Glomerular visceral epithelial cell (primary cell): ENCODE data around the gene STAT1.
A peak's percentile ranks its signal among the peaks of the same experiment; 100 is the strongest.

Source experiments
- DNase-seq: peaks from one replicate; pipeline ENCODE4 v3.0.0-alpha.2; 2016; ENCODE audit errors: extremely low spot score

The STAT1 gene

DNA sequence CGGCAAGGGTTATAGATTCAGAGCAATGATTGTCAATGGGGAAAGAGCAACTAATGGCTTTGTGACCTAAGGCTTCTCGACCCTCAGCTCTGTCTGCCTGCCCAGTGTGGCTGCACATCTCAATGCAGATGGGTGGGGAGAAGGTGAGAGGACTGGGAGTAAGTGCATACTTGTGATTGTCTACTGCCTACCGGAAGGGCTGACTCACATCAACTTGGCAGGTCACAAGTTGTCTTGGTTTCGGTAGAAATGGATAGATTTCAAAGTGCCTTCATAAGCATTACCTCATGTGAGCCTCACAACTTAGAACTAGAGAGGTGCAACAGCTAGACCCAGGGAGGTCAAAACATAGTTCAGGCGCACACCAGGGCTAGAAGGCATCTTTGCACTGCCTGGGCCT is 29.4 kb downstream of the STAT1 start:
- peak; percentile 70 for DNase-seq

DNA sequence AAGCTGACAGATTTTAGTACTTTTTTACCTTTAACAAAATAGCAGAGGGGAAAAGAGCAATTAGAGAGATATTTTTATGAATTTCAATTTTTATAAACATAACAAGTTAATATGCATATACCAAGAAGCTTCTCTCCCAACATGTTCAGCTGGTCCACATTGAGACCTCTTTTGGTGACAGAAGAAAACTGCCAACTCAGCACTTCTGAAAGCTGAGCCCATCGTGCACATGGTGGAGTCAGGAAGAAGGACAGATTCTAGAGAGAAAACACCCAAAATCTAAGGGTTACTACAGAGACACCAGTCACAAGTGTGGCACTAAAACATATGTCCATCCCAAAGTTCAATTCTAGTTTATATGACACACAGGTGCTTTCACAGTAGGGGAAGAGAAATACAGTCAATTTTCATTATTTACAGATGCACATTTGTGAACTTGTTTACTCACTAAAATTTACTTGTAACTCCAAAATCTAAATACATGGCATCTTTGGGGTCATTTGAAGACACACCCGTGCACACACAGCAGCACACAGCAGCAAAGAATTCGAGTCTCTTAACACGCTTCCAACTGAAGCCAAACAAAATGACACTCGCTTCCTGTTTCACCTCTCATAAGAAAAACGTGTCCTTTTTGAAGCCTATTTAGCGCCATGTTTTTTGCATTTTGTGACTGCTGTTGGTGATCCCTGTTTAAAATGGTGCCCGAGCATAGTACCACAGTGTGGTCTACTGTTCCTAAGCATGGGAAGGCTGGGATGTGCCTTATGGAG is 31.5 kb downstream of the STAT1 start:
- no peak for DNase-seq

DNA sequence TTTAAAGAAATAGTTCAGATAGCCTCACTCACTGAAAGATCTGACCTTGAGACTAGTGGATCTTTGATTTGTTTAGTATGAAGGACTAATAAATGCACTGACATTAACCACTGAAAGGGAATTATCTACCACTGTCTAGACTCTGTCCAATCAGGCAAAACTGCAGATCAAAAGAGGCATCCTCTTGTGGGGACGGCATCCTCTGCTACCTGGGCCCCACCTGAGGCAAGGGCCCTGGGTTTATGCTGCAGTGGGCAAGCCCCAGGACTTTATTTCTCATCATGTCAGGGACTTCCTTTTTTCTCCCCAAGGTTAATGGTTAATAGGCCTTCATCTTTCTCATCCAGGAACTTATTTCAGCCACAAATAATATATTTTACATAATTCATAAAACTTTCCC is 32.2 kb downstream of the STAT1 start:
- no peak for DNase-seq

- no peak for DNase-seq
Observed at GRCh38 chr2:190981333-190981732, 32.6 kb downstream of the STAT1 start.

DNA sequence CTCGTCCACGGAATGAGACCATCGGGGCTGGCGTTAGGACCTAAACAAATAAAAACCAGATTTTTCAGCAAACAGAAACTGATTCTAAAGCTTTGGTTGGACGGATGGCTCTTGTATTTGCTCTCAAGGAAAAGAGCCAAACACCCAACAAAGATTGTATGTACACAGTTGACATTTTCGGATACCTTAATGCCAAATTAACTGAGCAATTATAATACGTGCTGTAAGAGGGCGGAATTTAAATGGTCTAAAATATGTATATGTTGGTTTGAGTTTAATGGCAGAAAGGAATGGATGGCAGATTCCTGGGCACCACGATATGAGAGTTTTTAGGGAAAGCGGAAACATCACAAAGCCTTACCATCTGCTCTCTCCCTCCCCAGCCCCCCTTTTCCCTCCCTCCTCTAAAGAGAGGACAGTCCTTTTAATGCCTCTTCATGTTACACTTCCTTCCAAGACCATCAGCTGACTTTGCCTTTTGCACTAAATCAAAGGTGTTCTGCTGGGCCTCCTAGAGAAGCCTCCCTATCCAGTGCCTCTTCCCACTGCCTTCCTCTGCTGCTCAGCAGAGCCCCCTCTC is 33.3 kb downstream of the STAT1 start:
- no peak for DNase-seq

GRCh38 chr2:190979906-190980629 is 33.9 kb downstream of the STAT1 start:
- DNase-seq = no peak

DNA sequence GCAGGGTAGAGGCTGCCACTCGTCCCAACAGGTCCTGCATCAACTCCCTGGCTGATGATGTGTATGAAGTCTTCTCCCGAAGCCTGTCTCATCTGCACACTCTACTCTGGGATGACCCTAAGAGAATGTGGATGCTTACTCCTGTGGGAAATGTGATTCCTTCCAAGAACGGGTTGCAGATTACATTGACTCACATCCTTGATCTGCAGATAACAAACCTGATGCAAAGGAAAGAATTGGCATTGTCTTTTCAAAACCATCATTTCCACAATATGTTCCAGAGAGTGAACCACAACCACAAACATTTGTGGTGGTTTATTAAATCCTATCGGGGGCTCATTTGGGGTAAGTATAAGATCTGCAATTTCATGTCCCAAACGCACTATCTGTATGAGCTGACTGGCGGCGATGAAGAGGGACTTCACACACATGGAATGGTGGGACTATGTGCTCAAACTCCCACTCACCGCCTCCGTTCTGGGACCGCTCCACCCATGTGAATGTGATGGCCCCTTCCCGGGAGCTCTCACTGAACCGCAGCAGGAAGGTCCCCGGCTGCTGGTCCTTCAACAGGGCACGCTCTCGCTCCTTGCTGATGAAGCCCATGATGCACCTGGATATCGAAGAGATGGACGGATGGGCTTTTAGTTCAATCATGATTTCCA is 35.5 kb downstream of the STAT1 start:
- DNase-seq = no peak

DNA sequence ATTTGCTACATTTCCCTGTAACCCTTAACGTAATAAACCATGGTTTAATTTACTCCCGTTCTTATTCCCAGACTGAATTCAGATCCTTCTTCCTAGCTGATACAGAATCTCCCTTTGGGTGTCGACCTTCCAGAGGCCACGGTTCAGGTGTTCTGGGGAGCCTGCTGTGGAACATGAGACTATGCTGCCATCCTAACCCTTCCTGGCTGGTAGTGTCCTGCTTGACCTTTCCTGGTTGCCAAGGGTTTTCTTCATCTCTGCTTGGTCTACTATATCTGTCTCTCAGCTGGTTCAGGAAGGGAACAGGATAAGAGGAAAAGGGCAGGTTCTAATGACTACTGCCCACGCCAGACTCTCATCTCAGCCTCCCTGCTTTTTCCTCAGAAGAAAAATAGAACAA is 36.5 kb downstream of the STAT1 start:
- DNase-seq = no peak

DNA sequence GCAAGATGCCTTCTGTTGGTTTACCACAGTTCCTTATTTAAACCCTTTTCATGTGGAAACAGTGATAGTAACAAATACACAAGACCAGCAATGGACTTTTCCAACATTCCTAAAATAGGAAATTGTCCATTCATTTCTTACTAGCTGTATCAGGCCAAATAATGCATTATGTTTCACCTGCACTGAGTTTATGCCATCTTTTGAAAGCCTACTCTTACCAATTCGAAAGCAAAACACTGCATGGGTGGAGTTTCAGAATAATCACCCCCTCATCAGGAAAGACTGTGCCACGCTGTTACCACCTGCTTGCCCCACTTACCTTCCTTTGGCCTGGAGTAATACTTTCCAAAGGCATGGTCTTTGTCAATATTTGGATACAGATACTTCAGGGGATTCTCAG is 37.5 kb downstream of the STAT1 start:
- no peak for DNase-seq

DNA sequence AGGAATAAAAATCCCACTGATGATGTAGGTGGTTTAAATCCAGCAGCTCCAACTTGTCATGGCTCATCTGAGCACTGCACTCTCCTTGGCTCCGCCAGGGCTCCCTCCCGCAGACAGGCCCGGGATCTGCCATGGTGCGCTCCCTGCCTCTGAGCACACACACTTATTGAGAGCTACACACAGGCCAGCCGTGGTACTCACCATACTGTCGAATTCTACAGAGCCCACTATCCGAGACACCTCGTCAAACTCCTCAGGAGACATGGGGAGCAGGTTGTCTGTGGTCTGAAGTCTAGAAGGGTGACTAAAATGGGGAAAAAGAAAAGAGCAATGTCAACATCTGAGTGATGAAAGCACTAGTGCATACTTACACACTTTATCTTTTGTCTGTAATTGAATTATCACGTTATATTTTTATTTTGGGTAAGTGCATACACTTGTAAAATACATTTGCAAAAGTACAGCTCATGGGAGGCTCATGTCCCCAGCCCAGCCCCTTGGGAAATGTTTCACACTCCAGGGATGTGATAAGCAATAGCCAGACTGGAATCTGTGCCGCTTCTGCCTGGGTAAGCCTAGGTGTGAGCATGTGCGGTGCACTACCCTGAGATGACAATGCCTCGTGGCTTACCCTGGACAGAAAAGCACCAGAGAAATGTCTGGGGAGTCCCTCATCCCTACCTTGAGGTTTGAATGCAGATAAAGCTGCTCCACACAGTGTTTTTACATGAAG is 39.2 kb downstream of the STAT1 start:
- DNase-seq = no peak

DNA sequence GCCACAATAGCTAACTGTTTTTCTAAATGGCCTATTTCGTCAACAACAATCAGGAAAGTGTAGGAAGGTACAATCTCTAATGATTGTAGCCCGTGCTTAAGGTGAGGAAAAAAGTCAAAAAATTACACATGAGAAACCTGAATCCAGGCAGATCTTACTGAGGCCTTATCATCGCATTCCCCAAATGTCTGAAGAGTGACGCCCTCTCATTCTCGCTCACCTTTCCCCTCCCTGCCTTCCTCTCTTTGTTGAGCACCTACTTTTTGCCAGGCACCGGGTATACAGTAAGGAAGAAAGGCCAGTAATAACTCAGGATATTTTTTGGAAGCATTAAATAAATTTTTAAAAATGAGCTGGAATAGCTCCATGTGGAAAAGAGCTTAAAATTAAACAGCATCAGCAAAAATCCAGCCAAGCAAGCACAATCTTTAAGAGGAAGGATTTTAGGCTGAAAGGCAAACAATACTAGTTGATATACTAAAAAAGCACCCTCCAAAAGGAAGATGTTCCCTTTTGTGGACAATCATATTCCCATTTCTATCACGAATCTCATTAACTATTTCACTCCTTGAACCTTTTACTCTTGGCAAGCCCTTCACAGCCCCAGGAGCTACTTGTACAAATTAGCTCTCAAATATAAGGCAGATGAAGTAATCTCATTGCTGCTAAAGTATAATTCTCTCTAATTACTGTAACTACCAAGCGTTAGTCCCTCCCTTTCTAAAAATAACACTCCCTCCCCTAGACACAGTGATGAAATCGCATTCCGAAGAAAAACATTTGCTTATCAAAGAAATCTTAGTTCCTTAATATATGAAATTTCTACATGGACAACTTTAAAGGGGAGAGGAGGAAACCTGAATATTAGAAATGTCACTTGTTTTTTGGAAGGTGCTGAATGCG is 40.0 kb downstream of the STAT1 start:
- DNase-seq = no peak

DNA sequence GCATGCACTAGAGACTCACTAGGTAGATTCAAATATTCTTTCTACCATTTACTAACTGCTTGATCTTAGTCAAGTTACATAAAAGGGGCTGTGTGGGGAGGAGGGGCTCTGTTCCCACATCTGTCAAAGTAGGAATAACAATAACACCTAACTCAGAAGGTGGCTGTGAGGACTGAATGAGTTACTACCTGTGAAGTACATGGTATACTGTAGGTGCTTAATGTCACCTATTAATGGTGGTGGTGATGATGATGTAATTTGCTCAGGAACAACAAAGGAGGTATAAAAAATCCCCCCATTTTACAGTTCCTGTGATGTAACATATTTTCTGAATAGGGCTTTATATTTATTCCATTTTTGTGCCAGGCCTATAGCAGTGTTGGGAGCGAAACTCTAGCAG is 40.7 kb downstream of the STAT1 start:
- no peak for DNase-seq

DNA sequence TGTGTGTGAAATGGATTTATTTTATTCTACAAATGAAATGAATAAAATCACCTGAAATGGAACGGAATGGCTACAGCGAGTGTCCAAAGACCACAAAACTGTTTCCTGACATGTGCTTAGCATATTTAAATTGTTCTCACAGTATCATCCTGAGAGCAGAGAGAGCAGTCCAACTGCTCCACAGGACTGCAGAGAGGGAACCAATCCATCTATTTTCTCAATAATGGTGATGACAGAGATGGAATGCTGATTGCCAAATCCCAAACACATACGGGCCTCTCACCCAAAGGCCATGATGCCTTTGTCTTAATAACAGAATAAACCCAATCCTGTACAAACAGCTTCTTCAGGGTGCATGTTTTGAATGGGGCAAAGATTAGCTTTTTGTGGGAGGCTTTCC is 41.1 kb downstream of the STAT1 start:
- DNase-seq = no peak

- DNase-seq = no peak
Observed at GRCh38 chr2:190972213-190972612, 41.8 kb downstream of the STAT1 start.

- DNase-seq = no peak
Observed at GRCh38 chr2:190970873-190971506, 43.0 kb downstream of the STAT1 start.

GRCh38 chr2:190970160-190970559 is 43.8 kb downstream of the STAT1 start:
- DNase-seq = no peak

DNA sequence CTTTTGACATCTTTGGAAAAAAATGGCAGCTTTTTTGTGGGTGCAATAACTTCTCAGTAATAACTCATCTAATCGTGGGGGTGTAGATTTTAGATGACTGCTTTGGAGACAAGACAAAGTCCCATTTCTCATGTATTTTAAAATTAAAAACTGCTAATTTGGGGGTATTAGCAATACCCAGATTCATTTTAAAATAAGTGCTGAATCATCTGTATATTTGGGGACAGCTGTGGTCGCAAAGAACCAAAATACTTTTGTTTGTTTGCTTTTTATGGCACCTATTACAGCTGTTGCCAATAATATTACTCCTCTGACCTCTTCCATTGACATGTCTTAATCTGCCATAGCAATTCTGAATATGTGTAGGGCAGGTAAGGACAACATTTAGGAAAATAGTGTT is 45.4 kb downstream of the STAT1 start:
- no peak for DNase-seq

DNA sequence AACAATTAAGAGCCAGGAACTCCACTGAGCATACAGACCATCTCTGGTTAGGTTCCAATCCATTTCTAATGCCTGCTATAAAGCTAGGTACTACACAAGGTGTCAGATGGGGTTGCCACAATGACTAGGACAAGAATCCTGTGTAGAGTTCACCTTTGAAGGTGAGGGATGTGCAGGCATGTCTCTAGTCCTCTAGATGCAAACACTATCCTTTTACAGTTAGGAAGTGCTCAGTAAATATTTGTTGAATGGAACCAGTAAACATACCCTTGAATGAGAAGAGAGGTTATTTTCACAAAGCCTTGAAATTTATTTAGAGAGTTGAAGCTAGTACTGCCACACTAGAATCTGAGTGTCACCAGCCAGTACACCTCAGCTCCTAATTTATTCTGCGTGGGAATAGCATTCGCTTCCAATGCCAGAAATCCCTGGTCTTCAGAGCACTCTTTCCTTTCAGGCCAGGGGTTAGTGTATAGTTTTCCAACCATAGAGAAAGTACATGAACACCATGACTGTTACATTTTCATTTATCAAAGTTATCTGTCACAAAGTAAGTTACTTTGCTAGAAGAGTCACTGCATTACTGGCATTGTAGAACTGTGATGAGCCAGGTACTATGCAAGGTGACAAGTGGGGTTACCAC is 48.3 kb downstream of the STAT1 start:
- DNase-seq = no peak

GRCh38 chr2:190964170-190964795 is 49.7 kb downstream of the STAT1 start:
- DNase-seq = peak; percentile 39
